GM12891 (cell line): ENCODE measurements around the gene MAN2B1.
A peak's percentile ranks its signal among the peaks of the same experiment; 100 is the strongest.
"Not testable (repeated sequence)": the region's sequence is repeated elsewhere in the genome, so short reads cannot be mapped to it uniquely, and the experiment has no call there.

Experiments used
- DNase-seq: peaks from one replicate; pipeline ENCODE4 v3.0.0; 2011; ENCODE audit warnings: low spot score; ENCODE audit not compliant: insufficient read length
- FAIRE-seq: peaks from 2 replicates; lab custom pipeline; 2011; peaks lifted over from hg19 to GRCh38; lab: Jason Lieb, UNC
- PAX5 ChIP-seq: IDR thresholded peaks from 2 replicates; pipeline ENCODE4 v1.6.1; 2011; ENCODE audit warnings: low read length, moderate library complexity, mild to moderate bottlenecking; ENCODE audit not compliant: insufficient read depth, severe bottlenecking
- POLR2A ChIP-seq: IDR thresholded peaks from 2 replicates; pipeline ENCODE4 v1.6.1; 2011; ENCODE audit warnings: low read depth, low read length, control low read depth
- POLR2AphosphoS5 ChIP-seq: IDR thresholded peaks from 2 replicates; pipeline ENCODE4 v1.6.1; 2011; ENCODE audit warnings: low read depth, low read length, control low read depth
- POU2F2 ChIP-seq: IDR thresholded peaks from 2 replicates; pipeline ENCODE4 v1.6.1; 2011; ENCODE audit warnings: low read depth, mild to moderate bottlenecking, control low read depth, low read length, moderate library complexity
- SPI1 ChIP-seq: IDR thresholded peaks from 2 replicates; pipeline ENCODE4 v1.6.1; 2011; ENCODE audit warnings: low read depth, low read length, control low read depth
- TAF1 ChIP-seq: IDR thresholded peaks from 2 replicates; pipeline ENCODE4 v1.6.1; 2011; ENCODE audit warnings: low read depth, low read length, control low read depth

The MAN2B1 gene

GRCh38 chr19:12628040-12629022, 38.2 kb downstream of the MAN2B1 start:
- DNase-seq (no peak), FAIRE-seq (no peak)

GRCh38 chr19:12626958-12627357, 39.6 kb downstream of the MAN2B1 start:
- no peak for FAIRE-seq
- DNase-seq: no peak
- no peak for TF ChIP-seq POU2F2

More at GRCh38 chr19:12628040-12629022, 38.2 kb downstream of the MAN2B1 start:
- TF ChIP-seq PAX5 (no peak), TAF1 (no peak), POLR2AphosphoS5 (peak; percentile 24; the same call in 1 of the 2 replicates)

GRCh38 chr19:12623361-12624031, 43.0 kb downstream of the MAN2B1 start:
- DNase-seq (no peak), FAIRE-seq (no peak)
- TF ChIP-seq POLR2AphosphoS5: no peak
- TF ChIP-seq POU2F2: no peak
- no peak for TF ChIP-seq PAX5

GRCh38 chr19:12621253-12622024, 45.1 kb downstream of the MAN2B1 start:
- not testable (repeated sequence) for FAIRE-seq

GRCh38 chr19:12617646-12618045, 48.9 kb downstream of the MAN2B1 start:
- FAIRE-seq (no peak), DNase-seq (no peak)
- TF ChIP-seq POLR2A (no peak), POU2F2 (no peak), SPI1 (no peak), POLR2AphosphoS5 (no peak), TAF1 (no peak), PAX5 (no peak)

More at GRCh38 chr19:12621253-12622024, 45.1 kb downstream of the MAN2B1 start:
- DNase-seq: not testable (repeated sequence)

GRCh38 chr19:12611361-12611699, 55.2 kb downstream of the MAN2B1 start:
- no peak for FAIRE-seq

GRCh38 chr19:12610540-12611360, 55.8 kb downstream of the MAN2B1 start, which contains the start of the genes ZNF490 and ZNF791:
Gene ZNF490, minus strand, starts transcription at chr19:12610813. Its CDS starts 133 bp downstream, at chr19:12610680.
Gene ZNF791, plus strand, starts transcription at chr19:12610920. Its CDS starts 160 bp downstream, at chr19:12611080.
- TF ChIP-seq SPI1: peak; percentile 52
- TF ChIP-seq POU2F2: peak; percentile 74; the same call in 1 of the 2 replicates
- no peak for TF ChIP-seq PAX5
- peak; percentile 73 for TF ChIP-seq TAF1
- peak; percentile 88 for TF ChIP-seq POLR2AphosphoS5
- peak; percentile 95 for TF ChIP-seq POLR2A
- DNase-seq (peak; percentile 86), FAIRE-seq (peak; percentile 99)

More at GRCh38 chr19:12611361-12611699, 55.2 kb downstream of the MAN2B1 start:
- no peak for DNase-seq
- TF ChIP-seq PAX5 (no peak), TAF1 (no peak), POLR2A (no peak), POU2F2 (no peak), SPI1 (no peak), POLR2AphosphoS5 (no peak)

GRCh38 chr19:12607631-12608030, 58.9 kb downstream of the MAN2B1 start:
- TF ChIP-seq POU2F2 (no peak), TAF1 (no peak), PAX5 (no peak), POLR2AphosphoS5 (no peak), SPI1 (no peak), POLR2A (no peak)
- DNase-seq: no peak

GRCh38 chr19:12606796-12607195, 59.7 kb downstream of the MAN2B1 start:
- DNase-seq (no peak), FAIRE-seq (no peak)
- TF ChIP-seq SPI1 (no peak), POLR2A (no peak), TAF1 (no peak), POU2F2 (no peak), POLR2AphosphoS5 (no peak), PAX5 (no peak)

More at GRCh38 chr19:12607631-12608030, 58.9 kb downstream of the MAN2B1 start:
- FAIRE-seq: no peak
